ENCODE results near the gene KIAA0319L. TPM values are rescaled to one million over a fixed set of nuclear protein-coding genes. Genes with fewer than 3 reads are reported as not detected.

The KIAA0319L gene
- total and polyA plus RNA-seq, 2 donors (not counting 3 experiments of a cell fraction or from before 2014, with no cell fraction given), result 31.4 to 43.4 TPM

DNA sequence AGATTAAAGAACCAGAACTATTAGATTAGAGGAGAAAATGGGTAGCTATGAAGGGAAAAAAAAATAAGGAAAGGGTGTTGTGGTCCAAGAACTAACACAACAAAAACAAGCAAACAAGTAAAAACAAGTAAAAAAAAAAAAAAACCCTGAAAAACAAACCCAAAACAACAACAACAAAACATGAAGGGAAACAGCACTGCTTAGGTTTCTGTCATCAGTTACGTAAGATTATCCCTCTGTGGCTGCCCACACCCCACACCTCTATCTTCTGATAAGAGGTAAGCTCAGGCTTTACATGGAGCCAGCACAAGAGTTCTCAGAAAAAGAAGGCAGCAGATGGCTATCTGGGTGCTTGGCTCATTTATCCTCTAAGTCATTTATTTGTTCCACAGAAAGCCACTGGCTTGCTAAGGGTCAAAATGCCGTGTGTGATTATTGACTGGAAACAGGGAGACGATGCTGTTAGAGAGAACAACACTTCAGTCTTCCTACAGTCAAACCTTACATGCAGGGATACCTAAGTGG lies 57.5 kb downstream of the KIAA0319L start:
- Histone ChIP-seq H3K9me1 (replicated peaks; ENCODE audit: control insufficient read depth, extremely low read depth, insufficient read depth, low read length) (no peaks in the 10 kb centered on the region), H3K27me3 (ENCODE audit: control insufficient read depth in 2 of 2, insufficient read depth in 2 of 2, low read length in 2 of 2) (no peaks in the 10 kb centered on the region), H2AFZ (ENCODE audit: low read depth, low read length) (no peak overlapping the region), H3K9me3 (replicated peaks; ENCODE audit: control insufficient read depth, insufficient read depth, low read length) (no peaks in the 10 kb centered on the region), H3K4me3 (replicated peaks in 1 of 3; ENCODE audit: insufficient read depth in 1 of 3, low read depth in 1 of 3, low read length in 3 of 3) (no peak overlapping the region), H3K4me1 (ENCODE audit: control insufficient read depth, extremely low read depth, insufficient read depth, low read length) (no peaks in the 10 kb centered on the region), H4K20me1 (replicated peaks; ENCODE audit: control insufficient read depth, extremely low read depth, insufficient read depth, low read length) (no peaks in the 10 kb centered on the region), H3K36me3 (ENCODE audit: control insufficient read depth in 2 of 2, extremely low read depth in 1 of 2, insufficient read depth in 2 of 2, low read length in 2 of 2) (no peaks in the 10 kb centered on the region), H3K27ac (ENCODE audit: insufficient read depth, low read depth, low read length) (no peak overlapping the region), H3K79me2 (ENCODE audit: control insufficient read depth, insufficient read depth, low read length) (no peaks in the 10 kb centered on the region), H3K9ac (replicated peaks; ENCODE audit: extremely low read depth, insufficient read depth, low read length) (no peak overlapping the region), H3K4me2 (ENCODE audit: insufficient read depth, low read length) (no peak overlapping the region)
- CTCF ChIA-PET, result interaction anchor here (1.2 kb wide), 1 partner anchor 12 kb away, joined by 3 read pairs; no protein-coding TSS in a partner anchor
- FAIRE-seq, result no peak
- intact Hi-C loops (cut with micrococcal nuclease), result no loop called here
- no peak for DNase-seq (ENCODE audit: low read depth, low spot score)
- TF ChIP-seq JUN (IDR thresholded peaks at IDR 0.05; ENCODE audit: borderline replicate concordance, insufficient read depth, insufficient read length, low read depth), result no peak
- TF ChIP-seq, protein P1, sequence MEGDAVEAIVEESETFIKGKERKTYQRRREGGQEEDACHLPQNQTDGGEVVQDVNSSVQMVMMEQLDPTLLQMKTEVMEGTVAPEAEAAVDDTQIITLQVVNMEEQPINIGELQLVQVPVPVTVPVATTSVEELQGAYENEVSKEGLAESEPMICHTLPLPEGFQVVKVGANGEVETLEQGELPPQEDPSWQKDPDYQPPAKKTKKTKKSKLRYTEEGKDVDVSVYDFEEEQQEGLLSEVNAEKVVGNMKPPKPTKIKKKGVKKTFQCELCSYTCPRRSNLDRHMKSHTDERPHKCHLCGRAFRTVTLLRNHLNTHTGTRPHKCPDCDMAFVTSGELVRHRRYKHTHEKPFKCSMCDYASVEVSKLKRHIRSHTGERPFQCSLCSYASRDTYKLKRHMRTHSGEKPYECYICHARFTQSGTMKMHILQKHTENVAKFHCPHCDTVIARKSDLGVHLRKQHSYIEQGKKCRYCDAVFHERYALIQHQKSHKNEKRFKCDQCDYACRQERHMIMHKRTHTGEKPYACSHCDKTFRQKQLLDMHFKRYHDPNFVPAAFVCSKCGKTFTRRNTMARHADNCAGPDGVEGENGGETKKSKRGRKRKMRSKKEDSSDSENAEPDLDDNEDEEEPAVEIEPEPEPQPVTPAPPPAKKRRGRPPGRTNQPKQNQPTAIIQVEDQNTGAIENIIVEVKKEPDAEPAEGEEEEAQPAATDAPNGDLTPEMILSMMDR (IDR thresholded peaks at IDR 0.05; ENCODE audit: extremely low read depth in 1 of 2, insufficient read depth in 1 of 2, low read depth in 1 of 2, low read length in 2 of 2), result no peak
- no peak for TF ChIP-seq MYC (IDR thresholded peaks at IDR 0.05; ENCODE audit: low read depth, low read length)
- TF ChIP-seq POLR2A (IDR thresholded peaks at IDR 0.05; ENCODE audit: low read depth, low read length), result no peak
- no peak for TF ChIP-seq POLR2AphosphoS5 (IDR thresholded peaks at IDR 0.05; ENCODE audit: insufficient read depth, low read depth, low read length)
- no peak for TF ChIP-seq FOS (IDR thresholded peaks at IDR 0.05; ENCODE audit: borderline replicate concordance, insufficient read depth, low read length)
- no peak for TF ChIP-seq GATA2 (IDR thresholded peaks at IDR 0.05; ENCODE audit: insufficient read depth, insufficient read length, low read depth, low read length)
- TF ChIP-seq EZH2 (IDR thresholded peaks at IDR 0.05; ENCODE audit: borderline replicate concordance, low read depth, low read length, severe bottlenecking), result no peak
- TF ChIP-seq, protein P2, sequence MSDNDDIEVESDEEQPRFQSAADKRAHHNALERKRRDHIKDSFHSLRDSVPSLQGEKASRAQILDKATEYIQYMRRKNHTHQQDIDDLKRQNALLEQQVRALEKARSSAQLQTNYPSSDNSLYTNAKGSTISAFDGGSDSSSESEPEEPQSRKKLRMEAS (IDR thresholded peaks at IDR 0.05; ENCODE audit: insufficient read depth, insufficient read length), result no peak
- POLR2A ChIA-PET, result no interaction called here
- dilution Hi-C loops (cut with MboI; ENCODE audit: extremely low pct_ligation_motif_present, low sequenced_read_pairs), result no loop called here
- no TSS peak for BruUV-seq (replicated peaks)
